H1 (cell line): ENCODE data around the gene ICA1. TPM values are rescaled to one million over a fixed set of nuclear protein-coding genes. Genes with fewer than 3 reads are reported as not detected.

Source experiments
- CTCF ChIA-PET: fragments of 300-600 bp; sonication (Branson Sonifier 250); formaldehyde crosslinking; loops from one replicate; lab custom pipeline; 2021; ENCODE audit not compliant: partially characterized antibody; lab: Charles Lee
- POLR2A ChIA-PET: fragments of 300-600 bp; sonication (Branson Sonifier 250); formaldehyde crosslinking; loops from one replicate; lab custom pipeline; 2021; ENCODE audit warnings: inconsistent platforms; ENCODE audit not compliant: partially characterized antibody; lab: Charles Lee
- DNase-seq, 2 experiments: peaks; one replicate each; pipeline versions ENCODE4 v3.0.0 to v3.0.0-alpha.2; 2010 to 2022; ENCODE audit warnings: low spot score in 2 of 2, low read depth in 1 of 2, mixed read lengths in 1 of 2
- FAIRE-seq: peaks from 2 replicates; lab custom pipeline; 2011; peaks lifted over from hg19 to GRCh38; lab: Jason Lieb, UNC
- H2AFZ ChIP-seq: 2 replicates; pipeline ENCODE4 v1.8.1; 2012; ENCODE audit warnings: low read length, inconsistent platforms
- H2AK5ac ChIP-seq: 2 replicates; pipeline ENCODE4 v1.6.1; 2013; ENCODE audit warnings: low read depth, low read length
- H2BK120ac ChIP-seq: replicated peaks from 2 replicates; pipeline ENCODE3; 2013; ENCODE audit warnings: low read depth, low read length, inconsistent platforms
- H2BK12ac ChIP-seq: 2 replicates; pipeline ENCODE4 v1.6.1; 2013; ENCODE audit warnings: low read depth, low read length
- H2BK15ac ChIP-seq: 2 replicates; pipeline ENCODE4 v1.6.1; 2013; ENCODE audit warnings: low read length
- H2BK20ac ChIP-seq: 2 replicates; pipeline ENCODE4 v1.6.1; 2013; ENCODE audit warnings: low read length
- H2BK5ac ChIP-seq: 2 replicates; pipeline ENCODE4 v1.6.1; 2013; ENCODE audit warnings: low read depth, low read length
- H3K14ac ChIP-seq: 2 replicates; pipeline ENCODE4 v1.6.1; 2013; ENCODE audit warnings: inconsistent platforms; ENCODE audit not compliant: insufficient read length
- H3K18ac ChIP-seq: 2 replicates; pipeline ENCODE4 v1.6.1; 2013; ENCODE audit warnings: low read length; ENCODE audit errors: extremely low read depth
- H3K23ac ChIP-seq: 2 replicates; pipeline ENCODE4 v1.6.1; 2013; ENCODE audit warnings: inconsistent platforms; ENCODE audit not compliant: insufficient read length
- H3K23me2 ChIP-seq: 2 replicates; pipeline ENCODE4 v1.6.1; 2013; ENCODE audit warnings: low read depth, low read length
- H3K27ac ChIP-seq: 2 replicates; pipeline ENCODE4 v1.6.1; 2011; ENCODE audit warnings: low read depth, low read length, inconsistent platforms
- H3K27me3 ChIP-seq, 4 experiments: replicated peaks in 1 of 4; 1 replicate in 1 of 4; 2 replicates in 3 of 4; pipeline versions ENCODE4 v1.6.1 to v1.8.1; 2011 to 2013; ENCODE audit warnings: low read length in 3 of 4, mild to moderate bottlenecking in 3 of 4, inconsistent platforms in 2 of 4, mixed read lengths in 2 of 4, moderate library complexity in 1 of 4; ENCODE audit not compliant: control insufficient read depth in 3 of 4, insufficient read depth in 3 of 4; ENCODE audit errors: extremely low read depth in 1 of 4
- H3K36me3 ChIP-seq, 4 experiments: 2 replicates each; pipeline versions ENCODE4 v1.6.1 to v1.8.1; 2011 to 2013; ENCODE audit warnings: mild to moderate bottlenecking in 4 of 4, low read length in 3 of 4, moderate library complexity in 2 of 4, control low read depth in 1 of 4, inconsistent platforms in 1 of 4; ENCODE audit not compliant: insufficient read depth in 4 of 4, control insufficient read depth in 2 of 4
- H3K4ac ChIP-seq: replicated peaks from 2 replicates; pipeline ENCODE3; 2013; ENCODE audit warnings: low read length, low read depth, mixed read lengths, inconsistent platforms; ENCODE audit not compliant: insufficient read length
- H3K4me1 ChIP-seq, 4 experiments: replicated peaks in 1 of 4; 1 replicate in 1 of 4; 2 replicates in 3 of 4; pipeline versions ENCODE4 v1.6.1 to v1.8.1; 2011 to 2013; ENCODE audit warnings: low read length in 3 of 4, inconsistent platforms in 2 of 4, mixed read lengths in 1 of 4; ENCODE audit not compliant: insufficient read depth in 4 of 4, control insufficient read depth in 3 of 4
- H3K4me2 ChIP-seq, 2 experiments: 2 replicates each; pipeline versions ENCODE4 v1.6.1 to v1.8.1; 2011 to 2013; ENCODE audit warnings: low read depth in 2 of 2, low read length in 2 of 2, control low read depth in 1 of 2, inconsistent platforms in 1 of 2, mild to moderate bottlenecking in 1 of 2; ENCODE audit not compliant: insufficient read depth in 1 of 2
- H3K4me3 ChIP-seq, 4 experiments: fragments of 200-600, 300-600 bp in 1 of 4; sonication (generic), shearing (Covaris generic), sonication (Bioruptor Twin) in 1 of 4; 2 replicates each; pipeline versions ENCODE4 v1.5.1 to v1.8.1; 2011 to 2016; ENCODE audit warnings: low read length in 4 of 4, low read depth in 3 of 4, control low read depth in 2 of 4, inconsistent platforms in 2 of 4, mild to moderate bottlenecking in 2 of 4, mixed read lengths in 1 of 4, moderate library complexity in 1 of 4; ENCODE audit not compliant: insufficient read depth in 2 of 4; ENCODE audit errors: extremely low read depth in 1 of 4
- H3K56ac ChIP-seq: replicated peaks from 2 replicates; pipeline ENCODE3; 2013; ENCODE audit warnings: low read depth, mild to moderate bottlenecking, mixed read lengths, low read length, inconsistent platforms; ENCODE audit not compliant: insufficient read length
- H3K79me1 ChIP-seq: 2 replicates; pipeline ENCODE4 v1.6.1; 2013; ENCODE audit warnings: low read depth, low read length, control low read depth
- H3K79me2 ChIP-seq, 2 experiments: 2 replicates each; pipeline versions ENCODE4 v1.6.1 to v1.8.1; 2012 to 2013; ENCODE audit warnings: low read length in 2 of 2, mild to moderate bottlenecking in 2 of 2, inconsistent platforms in 1 of 2; ENCODE audit not compliant: insufficient read depth in 2 of 2, control insufficient read depth in 1 of 2
- H3K9ac ChIP-seq, 4 experiments: replicated peaks in 1 of 4; 1 replicate in 1 of 4; 2 replicates in 3 of 4; pipeline versions ENCODE4 v1.6.1 to v1.8.1; 2011 to 2013; ENCODE audit warnings: low read depth in 3 of 4, low read length in 3 of 4, control low read depth in 2 of 4, mild to moderate bottlenecking in 2 of 4, moderate library complexity in 2 of 4, inconsistent platforms in 1 of 4; ENCODE audit errors: extremely low read depth in 1 of 4
- H3K9me3 ChIP-seq, 2 experiments: 2 replicates each; pipeline versions ENCODE4 v1.6.1 to v1.8.1; 2012 to 2013; ENCODE audit warnings: mild to moderate bottlenecking in 2 of 2, moderate library complexity in 2 of 2, control low read depth in 1 of 2, inconsistent platforms in 1 of 2, low read depth in 1 of 2, low read length in 1 of 2, mixed read lengths in 1 of 2; ENCODE audit not compliant: insufficient read depth in 2 of 2
- H4K20me1 ChIP-seq, 2 experiments: replicated peaks in 1 of 2; 2 replicates each; pipeline versions ENCODE3 to v1.8.1; 2011 to 2013; ENCODE audit warnings: inconsistent platforms in 2 of 2, low read length in 2 of 2, mild to moderate bottlenecking in 1 of 2; ENCODE audit not compliant: insufficient read depth in 2 of 2, control insufficient read depth in 1 of 2
- H4K5ac ChIP-seq: 2 replicates; pipeline ENCODE4 v1.6.1; 2013; ENCODE audit warnings: low read length, low read depth, mixed read lengths, inconsistent platforms; ENCODE audit not compliant: insufficient read length
- H4K8ac ChIP-seq: 2 replicates; pipeline ENCODE4 v1.8.0; 2013; ENCODE audit warnings: mild to moderate bottlenecking, moderate library complexity, low read length, inconsistent platforms; ENCODE audit not compliant: insufficient read depth; ENCODE audit errors: extremely low read depth
- H4K91ac ChIP-seq: replicated peaks from 2 replicates; pipeline ENCODE3; 2013; ENCODE audit warnings: low read length, mixed read lengths, inconsistent platforms; ENCODE audit not compliant: insufficient read length
- CHD1 ChIP-seq: IDR thresholded peaks from 2 replicates; pipeline ENCODE4 v1.6.1; 2012; ENCODE audit warnings: low read depth, low read length, improper control_type of control experiment
- CTBP2 ChIP-seq: IDR thresholded peaks from 2 replicates; pipeline ENCODE4 v1.7.0; 2011; ENCODE audit warnings: borderline replicate concordance, mild to moderate bottlenecking, moderate library complexity, mixed read lengths, low read length; ENCODE audit not compliant: insufficient read depth, insufficient read length
- GABPA ChIP-seq: IDR thresholded peaks from 2 replicates; pipeline ENCODE4 v1.6.1; 2011; ENCODE audit warnings: mild to moderate bottlenecking, low read length, moderate library complexity, borderline replicate concordance; ENCODE audit not compliant: insufficient read depth
- JUND ChIP-seq: IDR thresholded peaks from 2 replicates; pipeline ENCODE4 v1.6.1; 2011; ENCODE audit warnings: mild to moderate bottlenecking, improper control_type of control experiment, low read length
- RFX5 ChIP-seq: IDR thresholded peaks from 2 replicates; pipeline ENCODE4 v1.6.1; 2011; ENCODE audit warnings: low read depth, low read length, improper control_type of control experiment, borderline replicate concordance
- RNF2 ChIP-seq: fragments of 200-900, 300-1000 bp; sonication (generic); IDR thresholded peaks from 2 replicates; pipeline ENCODE4 v1.7.1; 2016; ENCODE audit warnings: borderline replicate concordance, low read depth, mild to moderate bottlenecking, antibody characterized with exemption, low read length; ENCODE audit not compliant: poor library complexity, severe bottlenecking; ENCODE audit errors: missing control alignments
- SAP30 ChIP-seq: fragments of 300-600 bp; sonication (generic); IDR thresholded peaks from 2 replicates; pipeline ENCODE4 v1.7.1; 2012; ENCODE audit warnings: low read length, moderate library complexity, mild to moderate bottlenecking, inconsistent platforms; ENCODE audit not compliant: insufficient read depth, insufficient replicate concordance
- SIX5 ChIP-seq: IDR thresholded peaks from 2 replicates; pipeline ENCODE4 v1.6.1; 2011; ENCODE audit warnings: mild to moderate bottlenecking, low read depth, low read length
- SP4 ChIP-seq: IDR thresholded peaks from 2 replicates; pipeline ENCODE4 v1.6.1; 2012; ENCODE audit warnings: low read length, inconsistent platforms
- SRF ChIP-seq: IDR thresholded peaks from 2 replicates; pipeline ENCODE4 v1.6.1; 2011; ENCODE audit warnings: mild to moderate bottlenecking, low read depth, low read length, moderate library complexity
- SUZ12 ChIP-seq: fragments of 200-600 bp; sonication (generic); IDR thresholded peaks from 2 replicates; pipeline ENCODE4 v1.6.1; 2012; ENCODE audit warnings: mild to moderate bottlenecking, inconsistent platforms, low read length, moderate library complexity, mixed read lengths
- ZNF274 ChIP-seq: IDR thresholded peaks from 2 replicates; pipeline ENCODE4 v1.7.0; 2012; ENCODE audit warnings: low read length, borderline replicate concordance; ENCODE audit errors: extremely low read depth
- WGBS, 2 experiments: shearing (Covaris generic) in 1 of 2; methylation state at CpG; one replicate each; pipeline versions ENCODE4 v1.1.6 to v1.1.7; 2013 to 2015; ENCODE audit warnings: low lambda C conversion rate in 2 of 2, mixed read lengths in 2 of 2, inconsistent platforms in 1 of 2, low coverage in 1 of 2, missing lambda C conversion rate in 1 of 2; ENCODE audit not compliant: insufficient replicate concordance in 2 of 2, insufficient coverage in 1 of 2, insufficient read length in 1 of 2; ENCODE audit errors: extremely low coverage in 1 of 2, missing lambda C conversion rate in 1 of 2; 5-methylcytosine and 5-hydroxymethylcytosine counted together
- polyA plus RNA-seq, 7 experiments: library from polyadenylated mRNA; depleted of rRNA in 3 of 7; stranded (reverse) in 5 of 7; unstranded in 2 of 7; fragments of >200 nt in 5 of 7; fragments of 200-250 nt in 2 of 7; gene quantifications; 1 replicate in 5 of 7; 2 replicates in 1 of 7; 4 replicates in 1 of 7; pipeline versions ENCODE4 v1.2.1 to v1.2.3, GENCODE V29; 2011 to 2013; ENCODE audit warnings: missing spikeins in 2 of 7, mixed read lengths in 2 of 7
- total RNA-seq: library from RNA; stranded (reverse); fragmentation: NEBNext Ultra II Directional; extraction: Animal tissue kit (Norgen Biotek cat#: 25700); gene quantifications from 2 replicates; pipeline ENCODE4 v1.2.1, GENCODE V29; 2021
- TF ChIP-seq, protein P1 (sequence below): IDR thresholded peaks from 2 replicates; pipeline ENCODE4 v1.6.1; 2012; ENCODE audit warnings: inconsistent platforms

Gene ICA1
- total and polyA plus RNA-seq, 2 of the 8 experiments (the other 6 are each of a cell fraction or from before 2014, with no cell fraction given) = 14.9 to 37.1 TPM

DNA sequence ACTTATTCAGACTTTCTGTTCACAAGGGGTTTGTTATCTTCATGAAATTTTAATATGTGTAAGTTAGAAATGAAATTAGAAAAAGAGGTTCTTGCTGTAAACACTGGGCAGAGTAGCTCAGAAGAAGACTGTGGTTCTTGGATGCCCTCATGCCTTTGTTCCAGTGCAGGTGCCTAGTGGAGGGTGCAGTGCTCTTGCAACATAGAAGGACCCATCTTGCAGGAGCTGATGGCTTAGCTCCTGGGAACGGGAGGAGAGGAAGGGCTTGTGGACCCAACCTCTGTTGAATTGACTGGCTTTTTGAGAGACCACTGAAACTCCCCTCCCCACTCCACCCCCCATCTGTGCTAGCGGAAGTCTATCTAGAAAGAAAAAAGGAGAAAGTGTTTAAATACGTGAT lies 176.5 kb downstream of the ICA1 start:
- Histone ChIP-seq H3K79me1 (no peaks in the 10 kb centered on the region), H3K4me1 (peaks cover 0 to 2% (median 0%) of the 10 kb centered on the region in 4 experiments; a peak in 1 of 7 replicates), H3K4me2 (no peak overlapping the region), H3K27me3 (peaks cover 0 to 1% (median 0%) of the 10 kb centered on the region in 4 experiments; a peak in 1 of 7 replicates), H4K8ac (no peak overlapping the region), H2BK120ac (no peak overlapping the region), H4K20me1 (no peaks in the 10 kb centered on the region), H2BK12ac (no peak overlapping the region), H3K56ac (no peak overlapping the region), H3K18ac (no peak overlapping the region), H3K9ac (no peak overlapping the region), H3K4me3 (no peak overlapping the region), H4K91ac (no peak overlapping the region), H3K23ac (no peak overlapping the region), H4K5ac (no peak overlapping the region), H2BK5ac (no peak overlapping the region), H3K14ac (no peak overlapping the region), H2BK20ac (no peak overlapping the region), H2AFZ (no peak overlapping the region), H3K23me2 (no peaks in the 10 kb centered on the region), H3K4ac (no peak overlapping the region), H2BK15ac (no peak overlapping the region), H3K36me3 (no peaks in the 10 kb centered on the region), H3K79me2 (no peaks in the 10 kb centered on the region), H2AK5ac (no peak overlapping the region), H3K27ac (no peak overlapping the region), H3K9me3 (no peaks in the 10 kb centered on the region)
- DNase-seq (no peak), FAIRE-seq (no peak)
- ChIA-PET CTCF (interaction anchor here (0.6 to 1.7 kb wide), 8 partner anchors 8 to 592 kb away, joined by 3 to 7 read pairs (median 4); no protein-coding TSS in a partner anchor), POLR2A (interaction anchor here (0.8 to 1.0 kb wide), 2 partner anchors 12 kb away, joined by 3 read pairs; no protein-coding TSS in a partner anchor)
- 80% methylated on average over 3 of the region's 3 CpGs; no CpG with 5 or more reads in 1 of the 2 experiments for WGBS, 2 experiments
- TF ChIP-seq GABPA (no peak), SAP30 (no peak), JUND (no peak), SUZ12 (no peak), RFX5 (no peak), SP4 (no peak), RNF2 (no peak), SRF (no peak), CTBP2 (no peak), ZNF274 (no peak), SIX5 (no peak), CHD1 (no peak)
- TF ChIP-seq, protein P1, sequence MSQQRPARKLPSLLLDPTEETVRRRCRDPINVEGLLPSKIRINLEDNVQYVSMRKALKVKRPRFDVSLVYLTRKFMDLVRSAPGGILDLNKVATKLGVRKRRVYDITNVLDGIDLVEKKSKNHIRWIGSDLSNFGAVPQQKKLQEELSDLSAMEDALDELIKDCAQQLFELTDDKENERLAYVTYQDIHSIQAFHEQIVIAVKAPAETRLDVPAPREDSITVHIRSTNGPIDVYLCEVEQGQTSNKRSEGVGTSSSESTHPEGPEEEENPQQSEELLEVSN = no peak
